Breast epithelium (tissue), 4 donors: ENCODE results near the gene SNRK. TPM values are rescaled to one million over a fixed set of nuclear protein-coding genes. Genes with fewer than 3 reads are reported as not detected.

Experiments used
- DNase-seq, 2 donors: peaks; one replicate each; pipeline ENCODE4 v3.0.0-alpha.2; 2019; ENCODE audit warnings: low spot score in 2 of 2
- H3K27ac ChIP-seq, 2 donors: fragments of 200-600 bp; sonication (generic) in 1 of 2; one replicate each; pipeline ENCODE4 v1.5.1; 2016 to 2019; ENCODE audit warnings: mild to moderate bottlenecking in 1 of 2
- H3K27me3 ChIP-seq, 2 donors: fragments of 200-600 bp; sonication (generic) in 1 of 2; one replicate each; pipeline versions ENCODE4 v1.5.1 to v1.6.0; 2017 to 2019; ENCODE audit warnings: control low read depth in 1 of 2, mild to moderate bottlenecking in 1 of 2
- H3K36me3 ChIP-seq: fragments of 200-600 bp; one replicate; pipeline ENCODE4 v1.5.1; 2019
- H3K4me1 ChIP-seq, 2 donors: fragments of 200-600 bp; sonication (generic); one replicate each; pipeline ENCODE4 v1.5.1; 2016 to 2019; ENCODE audit warnings: control low read depth in 1 of 2
- H3K4me3 ChIP-seq, 3 donors: fragments of 200-600 bp; sonication (generic); 1 replicate in 2 of 3; 2 replicates in 1 of 3; pipeline ENCODE4 v1.5.1; 2016 to 2019; ENCODE audit warnings: mild to moderate bottlenecking in 3 of 3, moderate library complexity in 2 of 3
- H3K9me3 ChIP-seq, 2 donors: fragments of 200-600 bp; sonication (generic) in 1 of 2; one replicate each; pipeline ENCODE4 v1.5.1; 2016 to 2019; ENCODE audit warnings: control low read depth in 1 of 2
- CTCF ChIP-seq, 3 donors: fragments of 450-650 bp; IDR thresholded peaks; one replicate each; pipeline ENCODE4 v1.5.1; 2016 to 2017; ENCODE audit warnings: antibody characterized with exemption in 3 of 3, mild to moderate bottlenecking in 3 of 3, moderate library complexity in 3 of 3
- POLR2A ChIP-seq: fragments of 450-650 bp; IDR thresholded peaks from one replicate; pipeline ENCODE4 v1.6.1; 2016; ENCODE audit warnings: antibody characterized with exemption, mild to moderate bottlenecking, moderate library complexity
- POLR2AphosphoS5 ChIP-seq, 3 donors: sonication (generic); formaldehyde crosslinking; IDR thresholded peaks; one replicate each; pipeline ENCODE4 v1.6.1; 2017; ENCODE audit warnings: antibody characterized with exemption in 3 of 3
- intact Hi-C: fragments of 100-400 bp; cut with DNase I; formaldehyde crosslinking; loops from one replicate; pipeline ENCODE4 v1.15.1; 2023; ENCODE audit warnings: low total_unique reads
- total RNA-seq, 3 donors: library from RNA; depleted of rRNA; stranded (reverse); fragments of >200 nt; gene quantifications; one replicate each; pipeline ENCODE4 v1.1.0, GENCODE V29; 2016

Gene SNRK
- total RNA-seq, 3 donors from 2014 or later = 52.0 to 84.9 (median 72.8) TPM

DNA sequence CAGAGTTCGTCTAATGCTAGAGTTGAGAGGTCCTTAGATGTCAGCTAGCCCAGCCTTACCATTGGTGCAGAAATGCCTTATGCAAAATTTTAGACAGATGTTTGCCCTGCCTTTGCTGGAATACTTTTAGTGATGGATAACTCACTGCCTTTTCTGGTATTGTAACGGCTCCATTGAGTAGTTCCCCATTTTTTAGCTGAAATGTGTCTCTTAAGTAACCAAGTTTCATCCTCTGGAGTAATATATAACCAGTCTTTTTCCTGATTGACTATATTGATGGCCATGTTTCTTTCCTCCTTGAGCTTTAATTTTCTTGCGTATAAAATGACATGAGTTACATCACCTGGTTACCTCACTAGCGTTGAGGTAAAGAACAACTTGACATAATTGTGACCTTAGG, 45.0 kb downstream of the SNRK start:
- Histone ChIP-seq H3K4me1 (peaks cover 0 to 3% of the 10 kb centered on the region in 2 donors), H3K36me3 (no peaks in the 10 kb centered on the region), H3K27me3 (no peaks in the 10 kb centered on the region), H3K27ac (no peak overlapping the region), H3K4me3 (no peak overlapping the region), H3K9me3 (peaks cover 4 to 13% of the 10 kb centered on the region in 2 donors)
- DNase-seq = no peak
- TF ChIP-seq POLR2A (no peak), POLR2AphosphoS5 (IDR thresholded peaks at IDR 0.05) (no peak), CTCF (IDR thresholded peaks at IDR 0.05) (no peak)
- intact Hi-C loops = no loop called here

DNA sequence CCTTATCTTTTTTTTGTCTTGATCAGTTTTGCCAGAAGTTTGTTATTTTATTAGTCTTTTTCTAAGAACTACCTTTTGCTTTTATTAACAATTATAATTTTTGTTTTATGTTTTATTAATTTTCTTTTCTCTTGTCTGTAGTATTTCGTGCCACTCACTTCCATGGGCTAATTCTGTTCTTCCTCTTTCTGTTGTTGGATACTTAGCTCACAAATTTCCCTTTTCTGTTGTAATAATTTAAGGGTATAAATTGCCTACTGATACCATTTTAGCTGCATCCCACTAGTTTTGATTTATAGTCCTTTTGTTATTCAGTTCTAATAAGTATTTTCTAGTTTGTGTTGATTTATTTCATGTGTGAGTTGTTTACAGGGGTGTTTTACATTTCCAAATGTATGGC, 48.6 kb downstream of the SNRK start:
- no peak overlapping the region for H3K27ac ChIP-seq
- H3K36me3 ChIP-seq = peaks cover 8% of the 10 kb centered on the region
- intact Hi-C loops = no loop called here
- DNase-seq = no peak
- no peak overlapping the region for H3K4me3 ChIP-seq
- H3K9me3 ChIP-seq = peaks cover 32 to 42% of the 10 kb centered on the region in 2 donors
- H3K4me1 ChIP-seq = no peaks in the 10 kb centered on the region
- TF ChIP-seq POLR2AphosphoS5 (IDR thresholded peaks at IDR 0.05) (no peak), POLR2A (no peak), CTCF (IDR thresholded peaks at IDR 0.05) (no peak)
- no peaks in the 10 kb centered on the region for H3K27me3 ChIP-seq

DNA sequence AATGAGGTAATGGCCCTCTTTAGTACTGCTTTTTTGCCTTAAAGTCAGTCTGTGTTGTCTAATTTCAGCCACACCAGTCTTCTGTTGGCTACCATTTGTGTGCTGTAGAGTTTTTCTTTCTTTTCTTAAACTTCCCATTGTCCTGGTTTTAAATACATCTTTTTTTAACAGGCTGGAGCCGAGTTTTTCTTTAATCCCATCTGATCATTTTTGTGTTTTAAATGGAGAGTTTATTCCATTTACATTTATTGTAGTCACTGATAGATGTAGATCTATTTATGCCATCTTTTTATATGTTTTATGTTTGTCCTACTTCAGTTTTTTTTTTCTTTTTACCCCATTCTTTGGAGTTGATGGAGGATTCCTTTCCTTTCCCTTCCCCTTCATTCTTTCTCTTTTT, 49.5 kb downstream of the SNRK start:
- H3K4me1 ChIP-seq = no peaks in the 10 kb centered on the region
- H3K4me3 ChIP-seq = no peak overlapping the region
- TF ChIP-seq POLR2AphosphoS5 (IDR thresholded peaks at IDR 0.05) (no peak), CTCF (IDR thresholded peaks at IDR 0.05) (no peak), POLR2A (no peak)
- H3K27me3 ChIP-seq = no peaks in the 10 kb centered on the region
- H3K27ac ChIP-seq = no peak overlapping the region
- intact Hi-C loops = no loop called here
- peaks cover 32 to 42% of the 10 kb centered on the region in 2 donors for H3K9me3 ChIP-seq
- no peak for DNase-seq
- peaks cover 8% of the 10 kb centered on the region for H3K36me3 ChIP-seq

DNA sequence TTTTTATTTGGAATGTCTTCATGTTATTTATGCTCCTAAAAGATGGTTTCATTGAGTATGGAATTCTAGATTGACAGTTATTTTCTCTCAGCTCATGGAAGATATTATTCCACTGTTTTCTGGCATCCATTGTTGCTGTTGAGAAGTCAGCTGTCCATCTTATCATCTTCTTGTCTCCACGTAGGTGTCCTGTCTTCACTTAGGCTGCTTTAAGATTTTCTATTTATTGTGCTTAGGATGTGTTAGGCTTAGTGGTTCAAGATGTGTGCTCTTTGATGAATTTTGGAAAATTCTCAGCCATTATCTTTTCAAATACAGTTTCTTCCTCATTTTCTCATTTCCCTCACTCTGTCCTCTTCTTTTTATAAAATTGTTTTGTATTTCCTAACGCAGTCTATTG, 52.0 kb downstream of the SNRK start:
- Histone ChIP-seq H3K4me3 (no peak overlapping the region), H3K4me1 (no peaks in the 10 kb centered on the region), H3K36me3 (peaks cover 8% of the 10 kb centered on the region), H3K27ac (no peak overlapping the region), H3K27me3 (no peaks in the 10 kb centered on the region), H3K9me3 (peaks cover 32 to 42% of the 10 kb centered on the region in 2 donors)
- no peak for DNase-seq
- intact Hi-C loops = no loop called here
- no peak for TF ChIP-seq POLR2AphosphoS5 (IDR thresholded peaks at IDR 0.05)

DNA sequence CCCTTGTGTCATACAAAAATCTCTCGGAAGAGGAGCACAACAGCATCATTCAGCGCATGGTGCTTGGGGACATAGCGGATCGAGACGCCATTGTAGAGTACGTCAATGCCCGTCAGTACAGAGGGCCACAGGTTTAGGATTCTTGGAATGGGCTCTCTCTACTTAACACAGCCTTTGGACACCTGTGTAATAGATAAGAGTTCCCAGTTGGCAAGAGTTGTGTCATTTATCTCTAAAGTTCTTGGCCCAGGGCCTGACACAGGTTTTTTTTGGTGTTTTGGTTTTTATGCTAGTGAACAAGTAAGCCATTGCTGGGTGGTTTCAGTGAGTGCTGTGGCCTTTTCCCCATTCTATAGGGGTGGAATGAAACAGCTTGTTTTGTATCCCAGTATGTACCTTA, 54.1 kb downstream of the SNRK start:
- no peak for DNase-seq
- TF ChIP-seq POLR2AphosphoS5 (IDR thresholded peaks at IDR 0.05) (no peak), CTCF (IDR thresholded peaks at IDR 0.05) (no peak), POLR2A (no peak)
- no peak overlapping the region for H3K27ac ChIP-seq
- peaks cover 32 to 38% of the 10 kb centered on the region in 2 donors for H3K9me3 ChIP-seq
- peaks cover 11% of the 10 kb centered on the region for H3K36me3 ChIP-seq
- no peak overlapping the region for H3K4me3 ChIP-seq
- H3K4me1 ChIP-seq = no peaks in the 10 kb centered on the region
- intact Hi-C loops = no loop called here
- H3K27me3 ChIP-seq = no peaks in the 10 kb centered on the region

DNA sequence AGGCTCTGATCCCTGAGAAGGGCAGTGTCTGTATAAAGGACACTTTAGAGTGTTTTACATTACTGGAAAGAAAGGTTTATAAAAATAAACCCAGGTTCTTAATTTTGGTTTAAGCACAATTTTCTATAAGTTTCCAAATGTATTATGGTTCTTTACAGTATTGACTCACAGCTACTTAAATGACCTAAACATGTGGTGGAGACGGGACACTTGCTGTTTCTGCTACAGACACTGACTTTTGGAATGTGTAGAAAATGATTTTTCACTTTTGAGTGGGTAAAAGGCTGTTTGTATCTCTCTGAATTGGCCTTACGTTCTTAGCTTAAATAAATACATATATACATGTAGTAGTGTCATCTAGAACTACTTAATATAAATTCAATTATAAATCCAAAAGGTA, 55.4 kb downstream of the SNRK start:
- Histone ChIP-seq H3K4me1 (no peaks in the 10 kb centered on the region), H3K9me3 (peaks cover 25 to 26% of the 10 kb centered on the region in 2 donors), H3K36me3 (peaks cover 11% of the 10 kb centered on the region), H3K4me3 (no peak overlapping the region), H3K27ac (no peak overlapping the region), H3K27me3 (no peaks in the 10 kb centered on the region)
- intact Hi-C loops = no loop called here
- TF ChIP-seq POLR2AphosphoS5 (IDR thresholded peaks at IDR 0.05) (no peak), POLR2A (no peak), CTCF (IDR thresholded peaks at IDR 0.05) (no peak)
- DNase-seq = no peak
